ENCODE data around the gene OLA1.

- TF ChIP-seq, protein P1, sequence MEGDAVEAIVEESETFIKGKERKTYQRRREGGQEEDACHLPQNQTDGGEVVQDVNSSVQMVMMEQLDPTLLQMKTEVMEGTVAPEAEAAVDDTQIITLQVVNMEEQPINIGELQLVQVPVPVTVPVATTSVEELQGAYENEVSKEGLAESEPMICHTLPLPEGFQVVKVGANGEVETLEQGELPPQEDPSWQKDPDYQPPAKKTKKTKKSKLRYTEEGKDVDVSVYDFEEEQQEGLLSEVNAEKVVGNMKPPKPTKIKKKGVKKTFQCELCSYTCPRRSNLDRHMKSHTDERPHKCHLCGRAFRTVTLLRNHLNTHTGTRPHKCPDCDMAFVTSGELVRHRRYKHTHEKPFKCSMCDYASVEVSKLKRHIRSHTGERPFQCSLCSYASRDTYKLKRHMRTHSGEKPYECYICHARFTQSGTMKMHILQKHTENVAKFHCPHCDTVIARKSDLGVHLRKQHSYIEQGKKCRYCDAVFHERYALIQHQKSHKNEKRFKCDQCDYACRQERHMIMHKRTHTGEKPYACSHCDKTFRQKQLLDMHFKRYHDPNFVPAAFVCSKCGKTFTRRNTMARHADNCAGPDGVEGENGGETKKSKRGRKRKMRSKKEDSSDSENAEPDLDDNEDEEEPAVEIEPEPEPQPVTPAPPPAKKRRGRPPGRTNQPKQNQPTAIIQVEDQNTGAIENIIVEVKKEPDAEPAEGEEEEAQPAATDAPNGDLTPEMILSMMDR (optimal IDR thresholded peaks at IDR 0.05 in 1 of 3, IDR thresholded peaks at IDR 0.05 in 1 of 3, conservative IDR thresholded peaks at IDR 0.05 in 1 of 3; ENCODE audit: extremely low read depth in 1 of 3, insufficient read depth in 2 of 3, low read length in 3 of 3), result no peak
- no peak for TF ChIP-seq EZH2 (IDR thresholded peaks at IDR 0.05; ENCODE audit: low read length)
Measured at GRCh38 chr2:174246944-174247381, 1.4 kb downstream of the OLA1 start.

All from keratinocyte (primary cell).